GM19395 (cell line): Measurements from ENCODE around the gene RDH14.

Source experiments
- ATAC-seq: cut with Tn5 transposase; IDR thresholded peaks from one replicate; pipeline ENCODE4 v1.9.1; 2021; ENCODE audit warnings: mild to moderate bottlenecking, moderate library complexity; ENCODE audit not compliant: unreplicated experiment

Gene RDH14, protein sequence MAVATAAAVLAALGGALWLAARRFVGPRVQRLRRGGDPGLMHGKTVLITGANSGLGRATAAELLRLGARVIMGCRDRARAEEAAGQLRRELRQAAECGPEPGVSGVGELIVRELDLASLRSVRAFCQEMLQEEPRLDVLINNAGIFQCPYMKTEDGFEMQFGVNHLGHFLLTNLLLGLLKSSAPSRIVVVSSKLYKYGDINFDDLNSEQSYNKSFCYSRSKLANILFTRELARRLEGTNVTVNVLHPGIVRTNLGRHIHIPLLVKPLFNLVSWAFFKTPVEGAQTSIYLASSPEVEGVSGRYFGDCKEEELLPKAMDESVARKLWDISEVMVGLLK

DNA sequence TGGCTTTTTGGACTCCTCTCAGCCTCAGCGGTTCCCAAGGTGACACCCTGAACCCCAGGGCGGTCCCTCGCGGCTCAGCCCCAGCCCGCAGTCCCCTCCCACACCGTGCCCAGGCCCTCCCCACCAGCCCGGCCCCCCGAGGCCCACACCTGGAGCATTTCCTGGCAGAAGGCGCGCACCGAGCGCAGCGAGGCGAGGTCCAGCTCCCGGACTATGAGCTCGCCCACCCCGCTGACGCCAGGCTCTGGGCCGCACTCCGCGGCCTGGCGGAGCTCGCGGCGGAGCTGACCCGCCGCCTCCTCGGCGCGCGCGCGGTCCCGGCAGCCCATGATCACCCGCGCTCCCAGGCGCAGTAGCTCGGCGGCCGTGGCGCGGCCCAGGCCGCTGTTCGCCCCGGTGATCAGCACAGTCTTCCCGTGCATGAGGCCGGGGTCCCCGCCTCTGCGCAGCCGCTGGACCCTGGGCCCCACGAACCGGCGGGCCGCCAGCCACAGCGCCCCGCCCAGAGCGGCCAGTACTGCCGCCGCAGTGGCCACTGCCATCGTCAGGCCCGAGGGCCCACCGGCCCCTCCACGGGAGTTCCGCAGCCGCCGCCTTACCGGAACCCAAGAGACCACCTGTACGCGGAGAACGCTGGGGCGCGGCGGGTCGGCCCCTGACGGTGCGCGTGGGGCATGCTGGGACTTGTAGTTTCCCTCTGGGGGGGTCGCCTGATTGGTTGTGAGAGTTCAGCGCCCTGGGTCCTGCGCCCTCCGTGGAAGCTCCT lies at the start of gene RDH14:
Gene RDH14 (minus strand): TSS at position 623 of the 766 bp plus-strand sequence. CDS start 81 bp downstream, at position 542.
- peak; percentile 96 for ATAC-seq

DNA sequence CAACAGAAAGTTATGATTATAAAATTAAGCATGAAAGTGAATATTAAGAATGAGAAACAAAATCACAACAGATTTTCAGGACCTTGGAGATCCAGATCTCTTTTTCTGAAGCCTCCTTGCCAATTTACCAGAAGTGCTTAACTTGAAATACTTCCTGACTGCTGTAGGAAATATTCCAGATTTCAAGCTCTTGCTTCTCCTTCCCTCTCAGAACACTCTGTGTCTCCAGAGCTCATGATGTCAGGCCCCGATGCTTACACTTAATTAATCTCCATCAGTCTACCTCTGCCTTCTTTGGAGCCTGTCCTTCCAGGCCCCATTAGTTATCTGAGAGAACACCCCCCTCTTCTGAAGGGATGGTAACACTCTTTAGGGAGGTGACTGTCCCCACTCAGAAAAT lies 49.6 kb upstream of the RDH14 start:
- no peak for ATAC-seq

DNA sequence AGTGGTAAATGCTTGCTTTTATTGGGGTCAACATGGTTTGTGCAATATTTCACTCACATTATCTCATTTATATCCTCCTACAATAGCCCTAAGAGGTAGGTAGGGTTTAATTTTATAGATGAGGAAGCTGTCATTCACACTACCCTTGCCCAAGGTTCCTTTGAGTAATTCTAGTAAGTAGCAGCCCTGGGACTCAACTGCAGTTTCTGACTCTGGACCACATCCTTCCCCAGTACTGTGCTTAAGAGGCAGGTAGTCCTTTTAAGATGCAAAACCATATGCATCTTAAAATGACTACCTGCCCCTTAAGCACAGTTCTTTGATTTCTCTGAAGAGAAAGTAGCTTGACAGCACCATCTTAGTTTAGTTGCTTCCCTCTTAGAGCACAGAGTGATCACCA lies 44.7 kb upstream of the RDH14 start:
- no peak for ATAC-seq

DNA sequence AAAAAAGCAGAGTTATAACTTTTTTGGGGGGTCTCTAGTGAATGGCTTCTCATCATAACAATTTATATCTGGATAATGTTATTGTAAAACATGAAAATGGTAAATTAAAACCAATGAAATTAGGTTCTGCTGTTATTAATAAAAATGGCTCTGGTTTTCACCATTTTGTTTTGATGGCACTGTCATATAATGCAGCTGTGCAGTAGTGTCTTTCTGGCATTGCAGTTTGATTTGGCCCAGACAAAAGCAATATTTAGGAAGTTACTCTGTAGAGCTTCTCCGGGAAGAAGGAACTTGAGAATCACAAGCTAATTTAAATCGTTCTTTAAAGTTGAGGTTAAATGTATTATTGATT lies 44.1 kb upstream of the RDH14 start:
- no peak for ATAC-seq

DNA sequence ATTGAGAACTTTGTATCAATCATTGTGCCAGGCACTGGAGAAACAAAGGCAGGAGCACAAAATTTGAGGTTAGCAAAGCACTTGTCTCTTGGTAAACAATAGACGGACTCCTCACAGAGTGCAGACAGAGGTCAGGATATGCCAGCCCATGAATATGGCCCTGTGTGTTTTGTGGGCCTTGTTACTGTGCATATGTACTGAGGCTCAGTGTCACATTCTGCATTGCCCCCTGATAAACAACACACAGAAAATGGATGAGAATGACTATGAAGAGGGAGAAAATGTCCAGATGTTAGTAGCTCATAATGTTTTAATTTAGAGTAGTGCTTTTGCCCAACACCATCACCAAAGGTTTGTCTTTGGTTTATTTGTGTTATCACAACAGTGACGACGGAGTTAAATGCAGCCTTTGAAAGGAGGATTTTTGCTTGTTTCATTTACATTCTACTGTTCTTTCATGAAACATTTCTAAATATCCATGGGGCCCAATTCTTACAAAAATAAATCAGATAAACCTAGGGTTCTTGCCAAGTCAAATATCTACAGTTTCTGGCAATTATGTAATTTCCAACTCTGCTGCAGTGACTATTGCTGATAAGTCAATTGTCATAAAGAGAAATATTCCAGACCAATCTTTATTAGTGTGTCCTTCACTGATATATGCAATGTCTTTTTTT lies 43.5 kb upstream of the RDH14 start:
- ATAC-seq, result no peak

DNA sequence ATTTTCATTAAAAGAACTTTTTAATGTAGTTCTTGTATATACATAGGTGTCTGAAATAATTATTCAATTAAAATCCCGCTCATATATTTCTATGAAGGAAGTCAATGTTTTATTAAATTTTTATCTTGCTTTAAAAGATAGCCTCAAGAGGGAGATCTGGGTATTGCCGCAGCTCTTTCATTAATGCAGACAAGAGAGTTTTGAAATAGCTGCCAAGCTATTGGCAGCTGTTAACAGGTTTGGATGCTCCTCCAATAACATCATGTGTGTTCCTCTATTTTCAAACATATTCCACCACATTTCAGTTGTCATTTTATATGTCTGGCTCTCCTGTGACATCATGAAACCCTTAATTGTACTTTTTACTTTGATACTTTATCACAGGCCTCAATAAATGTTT lies 41.8 kb upstream of the RDH14 start:
- ATAC-seq, result no peak

DNA sequence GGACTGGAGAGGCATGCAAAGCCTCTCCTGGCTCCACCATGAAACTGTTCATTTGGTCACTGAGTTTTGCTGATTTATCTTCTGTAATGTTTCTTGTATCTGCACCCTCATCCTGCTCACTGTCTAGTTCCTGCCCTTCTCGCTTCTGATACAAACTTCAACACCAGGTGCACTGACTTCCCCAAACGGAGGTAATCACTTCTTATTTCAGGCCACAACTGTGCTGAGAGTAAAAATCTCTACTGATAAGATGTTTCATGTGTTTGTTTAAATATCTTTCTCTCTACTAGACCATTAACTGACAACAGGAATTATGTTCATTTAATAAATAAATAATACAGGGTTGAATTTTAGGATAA lies 39.8 kb upstream of the RDH14 start:
- no peak for ATAC-seq

DNA sequence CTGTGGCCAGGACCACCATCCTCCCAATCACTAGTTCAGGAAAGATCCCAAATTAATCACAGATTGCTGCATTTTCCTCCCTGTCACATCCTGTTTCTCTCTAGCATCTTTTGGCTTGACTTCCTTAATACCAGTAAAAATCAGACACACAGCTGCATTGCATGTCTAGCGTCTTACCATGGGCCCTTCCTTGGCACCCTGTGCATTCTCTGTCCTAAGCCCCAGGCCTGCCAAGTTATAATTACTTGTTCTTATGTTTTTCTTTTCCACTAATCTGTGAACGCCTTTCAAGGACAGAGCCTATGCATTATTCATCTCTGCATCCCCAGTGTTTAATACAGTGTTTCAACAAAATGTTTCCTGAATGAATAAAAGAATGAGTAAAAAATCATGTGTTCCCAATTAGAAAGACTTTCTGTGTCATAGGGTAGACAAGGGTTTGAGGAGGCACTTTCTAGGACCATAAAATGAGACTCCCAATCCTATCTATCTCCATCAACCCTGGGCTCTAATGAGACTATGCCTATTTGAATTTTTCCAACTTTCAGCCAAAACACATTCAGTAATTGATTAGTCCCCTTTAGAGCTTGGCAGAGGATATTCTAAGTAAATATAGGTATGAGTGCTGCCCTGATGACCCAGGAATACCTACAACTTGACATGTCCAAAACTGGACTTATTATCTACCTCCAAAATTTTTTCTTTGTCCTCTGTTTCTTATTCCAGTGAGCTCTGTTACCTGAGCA lies 39.2 kb upstream of the RDH14 start:
- ATAC-seq, result no peak

DNA sequence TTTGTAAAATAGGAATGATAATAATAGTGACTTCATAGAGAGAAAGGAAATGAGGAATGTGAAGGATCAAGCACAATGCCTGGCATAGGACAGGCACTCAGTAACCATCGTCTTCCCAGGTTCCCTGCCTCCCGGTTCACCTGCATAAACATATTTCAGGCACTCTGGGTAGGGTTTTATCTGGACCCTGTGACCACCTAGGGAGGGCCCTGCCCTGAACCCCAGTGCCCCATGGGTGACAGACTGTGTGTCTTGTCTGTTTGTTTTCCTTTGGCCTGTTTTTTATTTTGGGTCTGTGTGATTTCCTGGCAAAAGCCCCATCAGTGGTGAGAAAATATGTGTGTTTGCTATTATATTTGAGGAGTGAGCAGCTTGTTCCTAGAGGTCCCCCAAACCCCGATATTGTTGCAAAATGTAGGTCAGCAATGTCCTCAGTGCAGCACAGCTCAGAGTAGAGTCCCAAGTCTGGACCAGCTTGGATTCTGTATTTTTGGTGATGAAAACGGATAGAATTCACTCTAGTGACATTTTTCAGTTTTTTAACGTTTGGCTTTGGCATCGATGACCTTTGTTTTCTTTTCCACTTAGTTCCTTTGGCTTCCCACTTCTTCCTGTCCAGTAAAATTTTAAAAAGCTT lies 38.5 kb upstream of the RDH14 start:
- ATAC-seq, result no peak

DNA sequence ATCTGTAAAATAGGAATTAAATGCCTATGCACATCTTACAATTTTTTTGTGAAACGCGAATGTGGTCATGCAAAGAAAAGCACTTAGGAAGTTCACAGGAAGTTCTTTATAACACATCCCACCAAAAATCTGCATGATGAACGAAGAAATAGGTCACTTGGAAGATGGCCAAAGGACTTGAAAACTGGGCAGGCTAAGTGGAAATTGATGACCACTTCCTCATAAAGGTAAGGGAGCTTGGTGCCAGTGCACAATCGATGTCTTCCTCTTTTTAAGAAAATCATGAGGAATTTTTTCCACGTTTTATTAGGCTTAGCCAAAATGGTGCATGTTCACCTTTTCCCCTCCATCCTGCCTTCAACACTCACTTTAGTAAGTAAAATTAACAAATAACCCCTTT lies 37.2 kb upstream of the RDH14 start:
- ATAC-seq, result no peak

DNA sequence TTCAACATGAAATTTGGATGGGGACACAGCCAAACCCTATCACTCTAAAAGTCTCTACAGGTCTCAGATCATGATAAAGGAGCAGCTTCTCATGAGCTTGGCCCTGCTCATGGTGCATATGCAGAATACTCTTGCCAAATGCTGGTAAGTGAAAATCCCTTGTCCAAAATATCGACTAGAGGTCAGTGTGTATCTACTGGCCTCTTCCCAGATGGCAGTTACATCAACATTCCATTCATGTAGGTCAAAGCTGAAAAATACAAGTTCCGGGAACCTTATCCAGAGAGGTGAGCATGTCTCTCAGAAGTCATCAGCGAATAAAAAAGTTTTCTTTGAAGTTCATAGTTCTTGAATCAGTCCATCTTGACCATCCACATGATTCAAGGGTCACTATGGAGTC lies 36.5 kb upstream of the RDH14 start:
- ATAC-seq, result no peak

DNA sequence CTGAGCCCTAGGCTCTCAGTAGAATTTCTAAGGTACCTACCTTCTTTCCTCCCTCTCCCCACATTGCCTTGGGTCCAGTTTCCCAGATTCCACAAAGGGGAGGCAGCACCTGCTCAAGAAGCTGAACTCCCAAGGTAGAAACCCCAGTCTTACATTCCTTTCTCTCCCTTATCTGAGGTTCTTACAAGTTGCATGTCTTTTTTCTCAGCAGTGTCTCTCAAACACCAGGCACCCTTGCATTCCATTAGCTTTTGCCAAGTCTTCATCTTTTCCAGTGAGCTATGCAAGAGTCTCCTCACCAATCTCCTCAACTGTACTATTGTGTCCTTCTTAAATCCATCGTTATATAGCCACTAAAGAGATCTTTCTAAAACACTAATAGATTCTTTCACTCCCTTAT lies 33.0 kb upstream of the RDH14 start:
- no peak for ATAC-seq

DNA sequence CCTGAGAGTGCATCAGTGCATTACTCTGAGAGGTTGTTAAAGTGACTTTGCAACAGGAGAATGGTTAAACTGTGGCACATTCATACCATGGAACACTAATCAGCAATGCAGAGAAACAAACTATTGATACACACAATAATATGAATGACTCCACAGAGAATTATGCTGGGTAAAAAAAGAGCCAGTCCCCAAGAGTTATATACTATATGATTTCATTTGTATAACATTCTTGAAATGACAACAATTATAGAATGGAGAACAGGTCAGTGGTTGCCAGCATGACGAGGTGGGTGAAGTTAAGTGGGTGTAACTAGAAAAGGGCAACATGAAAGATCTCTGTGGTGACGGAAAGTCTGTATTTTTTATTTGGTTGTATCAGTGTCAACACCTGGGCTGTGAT lies 31.9 kb upstream of the RDH14 start:
- no peak for ATAC-seq

DNA sequence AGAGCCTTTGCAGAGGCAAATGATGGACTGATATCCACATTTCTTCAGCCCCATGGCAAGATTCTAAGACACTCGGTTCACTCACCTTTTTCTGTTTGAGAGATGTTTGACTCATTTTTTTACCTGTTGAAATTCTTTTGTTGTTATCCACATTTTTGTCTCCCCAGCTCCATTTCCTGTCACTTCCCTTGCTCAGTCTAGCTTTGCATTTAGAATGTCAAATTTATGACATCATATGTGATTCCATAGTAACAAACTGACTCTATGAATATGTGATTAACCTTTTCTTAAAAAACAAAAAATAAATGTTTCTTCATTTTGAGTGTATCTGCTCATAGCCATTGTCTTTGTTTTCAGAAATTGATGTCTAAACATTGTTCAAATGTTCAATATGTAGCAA lies 28.9 kb upstream of the RDH14 start, which contains the start of gene NT5C1B:
Gene NT5C1B (minus strand): TSS at position 216 of the 400 bp plus-strand sequence. CDS start 101 bp downstream, at position 115.
- no peak for ATAC-seq

DNA sequence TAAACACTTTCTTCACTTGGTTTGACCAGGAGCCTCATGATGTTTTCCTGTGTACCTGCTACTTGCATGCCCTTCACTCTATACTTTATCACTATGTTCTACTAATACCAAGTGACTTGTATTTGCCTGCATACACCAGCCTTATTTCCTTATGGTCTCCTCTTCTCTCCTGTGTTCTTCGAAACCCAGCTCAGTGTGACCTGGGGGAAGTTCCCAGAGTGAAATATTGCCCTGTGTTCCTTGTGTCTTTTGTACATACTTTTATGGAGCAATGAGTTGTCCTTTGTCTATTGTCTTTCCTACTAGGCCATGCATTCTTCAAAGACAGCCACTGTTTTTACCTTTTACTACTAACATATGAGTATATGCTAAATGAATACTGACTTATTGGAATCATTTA lies 28.3 kb upstream of the RDH14 start:
- no peak for ATAC-seq

DNA sequence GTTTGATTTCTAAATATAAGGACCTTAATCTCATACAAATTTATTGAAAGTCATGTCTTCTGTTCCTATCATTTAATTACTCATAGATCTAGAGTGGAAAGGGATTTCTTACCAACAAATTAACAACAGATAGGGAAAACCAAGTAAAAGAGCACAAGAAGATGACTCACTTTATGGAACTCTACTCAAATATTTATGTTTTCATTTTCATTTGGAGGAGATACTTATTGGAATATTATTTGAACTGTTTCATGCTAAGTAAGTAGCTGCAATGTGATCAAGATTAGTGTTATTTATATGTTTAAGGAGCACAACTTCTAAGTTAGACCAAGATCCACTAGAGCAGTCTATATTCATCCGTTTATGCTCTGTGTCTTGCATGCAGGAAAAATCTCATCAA lies 27.6 kb upstream of the RDH14 start:
- ATAC-seq, result no peak

DNA sequence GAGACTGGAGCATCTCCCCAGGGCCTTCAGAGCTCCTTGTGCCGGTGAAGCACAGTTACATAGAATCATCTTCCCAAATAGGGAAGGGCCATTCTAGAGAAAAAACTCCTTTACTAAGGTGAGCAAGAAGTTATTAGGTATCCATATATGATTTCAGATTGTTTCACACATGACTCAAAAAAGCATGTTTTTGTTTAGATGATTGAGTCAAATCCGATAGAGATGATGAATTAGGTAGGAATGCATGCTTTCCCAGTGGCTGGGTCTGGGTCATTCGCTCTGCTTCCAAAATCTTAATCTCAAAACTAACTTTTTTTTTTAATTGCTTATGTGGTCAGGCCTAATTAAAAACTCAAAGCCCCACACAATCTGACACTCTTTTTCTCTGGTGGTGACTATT lies 25.1 kb upstream of the RDH14 start:
- ATAC-seq, result no peak

DNA sequence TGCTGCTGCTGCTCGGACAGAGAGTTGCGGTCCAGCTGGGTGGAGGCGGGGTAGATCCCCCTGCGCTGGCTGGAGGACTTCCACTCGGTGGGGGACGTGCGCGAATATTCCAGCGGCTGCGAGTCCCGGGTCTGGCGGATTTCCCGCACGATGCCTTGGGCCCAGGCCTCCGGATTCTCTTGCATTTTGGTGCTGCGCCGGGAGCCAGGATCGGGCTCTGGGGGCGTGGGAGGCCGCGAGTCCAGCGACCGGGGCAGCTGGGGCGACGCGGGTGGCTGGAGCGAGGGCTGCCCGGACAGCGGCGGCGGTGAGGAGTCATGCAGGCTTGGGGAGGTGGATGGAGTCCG lies 24.1 kb upstream of the RDH14 start:
- ATAC-seq, result no peak

DNA sequence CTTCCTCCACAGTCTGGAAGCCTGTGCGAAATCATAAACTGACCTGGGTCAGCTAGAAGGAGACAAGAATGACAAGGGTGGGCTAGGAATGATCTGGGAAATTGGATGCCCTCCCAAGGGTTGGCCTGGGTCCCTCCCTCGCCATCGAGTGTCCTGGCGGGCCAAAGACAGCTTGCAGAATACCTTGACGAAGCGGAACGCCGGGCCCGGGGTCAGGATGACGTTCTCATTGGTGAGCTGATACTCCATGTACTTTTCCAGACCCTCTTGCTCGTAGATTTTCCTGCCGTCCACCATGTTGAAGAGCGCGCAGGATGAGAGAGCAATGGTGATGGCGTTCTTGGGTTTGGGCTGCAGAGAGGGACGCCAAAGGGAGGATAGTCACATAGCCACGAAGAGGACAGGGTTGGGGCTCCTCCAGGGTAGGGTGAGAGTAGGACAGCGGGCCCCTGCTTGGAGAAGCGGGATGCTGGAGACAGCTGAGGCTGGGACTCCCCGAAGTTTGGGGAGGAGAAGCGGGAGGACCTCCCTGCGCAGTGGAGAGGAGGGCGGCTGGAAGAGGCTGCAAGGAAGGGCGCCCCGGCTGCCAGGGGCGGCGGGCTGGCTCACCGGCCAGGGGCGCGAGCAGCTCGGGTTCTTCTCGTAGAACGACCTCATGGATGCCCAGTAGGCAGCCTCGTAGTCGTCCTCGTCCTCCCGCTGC lies 23.6 kb upstream of the RDH14 start:
- ATAC-seq, result no peak

DNA sequence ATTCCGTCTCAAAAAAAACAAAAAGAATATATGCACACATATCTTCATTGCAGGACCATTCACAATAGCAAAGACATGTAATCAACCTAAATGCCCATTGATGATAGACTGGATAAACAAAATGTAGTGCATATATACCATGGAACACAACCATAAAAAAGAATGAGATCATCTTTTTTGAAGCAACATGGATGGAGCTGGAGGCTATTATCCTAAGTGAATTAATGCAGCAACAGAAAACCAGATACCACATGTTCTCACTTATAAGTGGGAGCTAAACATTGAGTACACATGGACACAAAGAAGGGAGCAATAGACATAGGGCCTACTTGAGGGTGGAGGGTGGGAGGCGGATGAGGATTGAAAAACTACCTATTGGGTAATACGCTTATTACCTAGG lies 20.2 kb upstream of the RDH14 start:
- ATAC-seq, result no peak
